ENCODE results near the gene DLAT.
"Not testable (repeated sequence)": the region's sequence is repeated elsewhere in the genome, so short reads cannot be mapped to it uniquely, and the experiment has no call there.

Gene DLAT

DNA sequence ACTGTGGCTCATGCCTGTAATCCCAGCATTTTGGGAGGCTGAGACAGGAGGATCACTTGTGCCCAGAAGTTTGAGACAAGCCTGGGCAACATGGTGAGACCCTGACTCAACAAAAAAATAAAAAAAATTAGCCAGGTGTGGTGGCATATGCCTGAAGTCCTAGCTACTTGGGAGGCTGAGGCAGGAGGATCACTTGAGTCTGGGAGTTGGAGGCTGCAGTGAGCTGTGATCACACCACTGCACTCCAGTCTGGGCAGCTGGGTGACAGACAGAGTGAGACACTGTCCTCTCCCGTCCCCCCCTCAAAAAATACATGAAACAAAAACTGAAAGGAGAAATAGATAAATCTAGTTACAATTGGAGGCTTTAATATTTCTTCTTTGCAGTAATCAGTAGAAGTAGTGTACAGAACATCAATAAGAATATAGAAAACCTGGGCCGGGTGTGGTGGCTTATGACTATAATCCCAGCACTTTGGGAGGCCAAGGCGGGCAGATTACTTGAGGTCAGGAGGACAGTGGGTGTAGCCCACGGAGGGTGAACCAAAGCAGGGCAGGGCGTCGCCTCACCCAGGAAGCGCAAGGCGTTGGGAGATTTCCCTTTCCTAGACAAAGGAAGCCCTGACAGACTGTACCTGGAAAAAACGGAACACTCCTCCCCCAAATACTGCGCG is 19.6 kb upstream of the DLAT start:
- no peak for DNase-seq

DNA sequence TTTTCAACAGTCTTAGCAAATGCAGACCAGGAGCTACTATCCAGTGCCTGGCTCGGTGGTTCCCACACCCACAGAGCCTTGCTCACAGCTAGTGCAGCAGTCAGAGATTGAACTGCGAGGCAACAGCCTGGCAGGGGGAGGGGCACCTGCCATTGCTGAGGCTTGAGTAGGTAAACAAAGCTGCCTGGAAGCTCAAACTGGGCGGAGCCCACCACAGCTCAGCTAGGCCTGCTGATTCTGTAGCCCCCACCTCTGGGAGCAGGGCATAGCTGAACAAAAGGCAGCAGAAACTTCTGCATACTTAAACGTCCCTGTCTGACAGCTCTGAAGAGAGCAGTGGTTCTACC is 19.1 kb upstream of the DLAT start:
- not testable (repeated sequence) for DNase-seq

DNA sequence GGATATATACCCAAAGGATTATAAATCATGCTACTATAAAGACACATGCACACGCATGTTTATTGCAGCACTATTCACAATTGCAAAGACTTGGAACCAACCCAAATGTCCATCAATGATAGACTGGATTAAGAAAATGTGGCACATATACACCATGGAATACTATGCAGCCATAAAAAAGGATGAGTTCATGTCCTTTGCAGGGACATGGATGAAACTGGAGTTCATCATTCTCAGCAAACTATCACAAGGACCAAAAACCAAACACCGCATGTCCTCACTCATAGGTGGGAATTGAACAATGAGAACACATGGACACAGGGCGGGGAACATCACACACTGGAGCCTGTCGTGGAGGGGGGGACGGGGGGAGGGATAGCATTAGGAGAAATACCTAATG is 13.8 kb upstream of the DLAT start:
- not testable (repeated sequence) for DNase-seq

DNA sequence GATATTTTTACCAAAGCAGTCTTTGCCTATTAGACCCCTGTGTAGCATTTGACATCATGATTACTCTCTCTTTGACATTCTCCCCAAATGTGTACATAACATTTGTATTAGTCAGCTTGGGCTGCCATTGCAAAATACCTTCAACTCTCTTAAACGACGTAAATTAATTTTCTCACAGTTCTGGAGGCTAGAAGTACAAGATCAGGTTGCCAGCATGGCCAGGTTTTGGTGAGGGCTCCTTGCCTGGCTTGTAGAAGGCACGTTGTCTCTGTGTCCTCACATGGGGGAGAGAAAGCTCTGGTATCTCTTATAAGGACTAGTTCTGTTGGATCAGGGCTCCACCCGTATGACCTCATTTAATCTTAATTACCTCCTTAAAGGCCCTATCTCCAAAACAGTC is 12.3 kb upstream of the DLAT start:
- DNase-seq: no peak

DNA sequence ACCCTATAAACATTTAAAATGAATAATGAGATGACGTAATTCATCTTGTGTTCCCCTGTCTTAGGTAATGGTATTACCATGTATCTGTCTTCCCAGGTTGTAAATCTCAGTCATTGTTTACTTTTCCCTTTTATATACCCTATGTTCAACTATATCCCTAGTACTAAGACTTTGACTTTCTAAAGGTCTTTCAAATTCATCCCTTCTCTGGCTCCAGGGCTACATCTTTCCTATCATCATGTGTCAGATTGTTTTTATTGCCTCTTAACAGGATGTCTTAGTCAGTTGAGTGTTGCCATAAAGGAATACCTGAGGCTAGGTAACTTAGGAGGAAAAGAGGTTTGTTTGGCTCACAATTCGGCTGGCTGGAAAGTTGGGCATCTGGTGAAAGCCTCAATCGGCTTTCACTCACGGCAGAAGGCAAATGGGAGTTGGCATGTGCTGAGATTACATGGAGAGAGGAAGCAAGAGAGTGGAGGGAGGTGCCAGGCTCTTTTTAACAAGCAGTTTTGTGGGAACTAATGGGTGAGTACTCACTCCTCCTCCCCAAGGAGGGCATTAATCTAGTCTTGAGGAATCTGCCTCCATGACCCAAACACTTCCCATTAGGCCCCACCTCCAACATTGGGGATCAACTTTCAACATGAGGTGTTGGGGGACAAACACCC is 11.6 kb upstream of the DLAT start:
- DNase-seq: no peak

DNA sequence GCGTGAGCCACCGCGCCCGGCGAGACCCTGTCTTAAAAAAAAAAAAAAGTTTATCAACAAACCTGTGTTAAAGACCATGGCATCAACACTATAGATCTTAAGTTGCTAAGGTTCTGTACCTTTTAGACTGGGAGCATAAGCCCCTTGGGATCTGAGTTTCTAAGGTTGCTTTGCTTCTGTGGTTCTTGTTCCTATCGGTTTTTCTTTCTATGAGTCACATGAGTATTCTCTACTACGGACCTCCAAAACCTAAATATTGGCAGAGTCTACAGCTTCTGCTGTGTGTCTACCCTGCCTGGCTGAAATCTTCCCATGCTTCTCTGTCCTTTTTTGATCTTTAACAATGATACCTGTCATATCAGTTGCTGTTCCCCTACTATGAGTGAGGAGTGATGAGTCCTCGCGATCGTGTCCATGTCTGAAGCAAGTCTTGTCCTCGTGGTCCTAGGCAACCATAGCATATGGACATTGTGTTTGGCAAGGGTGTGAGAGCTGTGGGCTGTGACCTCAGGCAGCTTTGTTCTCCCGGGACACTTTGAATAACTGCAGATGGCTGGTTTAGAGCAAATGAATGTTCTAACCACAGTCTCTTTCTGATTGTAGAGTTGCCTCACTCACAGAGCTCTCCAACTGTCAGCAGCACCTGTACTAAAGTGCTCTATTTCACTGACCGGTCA is 9.0 kb upstream of the DLAT start:
- no peak for DNase-seq

DNA sequence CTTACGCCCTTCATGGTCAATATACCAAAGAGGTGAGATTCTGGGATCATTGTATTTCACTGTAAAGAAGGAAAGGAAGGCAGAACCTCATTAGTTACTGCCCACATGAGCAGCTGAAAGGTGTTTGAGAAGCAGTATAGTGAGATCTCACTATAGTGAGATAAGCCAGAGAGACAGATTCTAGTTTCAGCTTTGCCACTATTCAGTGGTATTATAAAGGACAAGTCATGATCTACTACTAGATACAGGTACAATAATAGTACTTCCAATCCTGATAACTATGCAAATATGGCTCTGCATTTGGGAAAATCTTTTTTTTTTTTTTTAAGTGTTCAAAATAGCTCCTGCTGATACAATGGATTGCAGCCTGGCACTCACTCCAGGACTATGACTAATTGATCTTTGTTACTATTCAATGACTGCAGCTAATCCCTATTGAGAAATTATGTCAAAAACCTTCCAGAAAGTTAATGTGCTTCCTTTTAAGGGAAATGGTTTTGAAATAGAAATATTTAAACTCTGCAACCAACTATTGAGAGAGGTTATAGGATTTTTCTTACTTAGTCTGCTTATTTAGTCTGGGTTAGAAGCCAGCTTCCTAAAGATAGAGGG is 8.3 kb upstream of the DLAT start:
- DNase-seq: no peak

DNA sequence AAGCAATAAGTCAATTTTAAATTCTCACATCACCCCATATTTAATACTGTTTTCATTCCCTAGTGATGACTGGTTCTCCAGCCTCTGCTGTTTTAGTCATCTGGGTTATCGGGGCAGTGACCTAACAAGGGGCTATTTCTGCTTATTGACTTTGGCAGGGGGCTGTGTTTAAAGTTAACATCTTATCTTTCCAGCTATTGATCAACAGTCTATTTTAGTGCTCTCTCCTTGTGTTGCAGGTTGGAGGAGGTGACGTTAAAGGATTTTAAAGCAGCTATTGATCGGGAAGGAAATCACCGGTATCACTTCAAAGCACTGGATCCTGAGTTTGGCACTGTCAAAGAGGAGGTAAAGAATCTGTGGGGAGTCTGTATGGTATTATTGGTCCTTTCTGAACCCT is 7.7 kb upstream of the DLAT start:
- no peak for DNase-seq

DNA sequence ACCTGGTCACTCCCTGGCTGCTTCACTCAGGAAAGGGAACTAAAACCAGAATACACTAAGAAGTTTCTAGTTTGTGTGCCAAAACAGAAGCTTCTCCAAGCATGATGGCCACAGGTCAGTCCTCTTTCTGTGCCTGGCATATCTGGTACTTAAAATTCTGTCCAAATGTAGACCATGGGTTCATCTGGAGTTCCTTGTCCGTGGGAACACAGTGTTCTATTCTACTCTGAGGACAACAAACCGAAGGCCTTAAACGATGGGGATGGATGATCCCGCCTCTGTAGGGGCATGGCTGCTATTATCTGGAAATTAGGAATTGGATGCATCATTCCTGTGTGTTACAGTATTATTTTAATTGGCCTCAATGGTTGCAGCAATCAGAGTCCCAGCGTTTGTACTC is 6.1 kb upstream of the DLAT start:
- DNase-seq: no peak

DNA sequence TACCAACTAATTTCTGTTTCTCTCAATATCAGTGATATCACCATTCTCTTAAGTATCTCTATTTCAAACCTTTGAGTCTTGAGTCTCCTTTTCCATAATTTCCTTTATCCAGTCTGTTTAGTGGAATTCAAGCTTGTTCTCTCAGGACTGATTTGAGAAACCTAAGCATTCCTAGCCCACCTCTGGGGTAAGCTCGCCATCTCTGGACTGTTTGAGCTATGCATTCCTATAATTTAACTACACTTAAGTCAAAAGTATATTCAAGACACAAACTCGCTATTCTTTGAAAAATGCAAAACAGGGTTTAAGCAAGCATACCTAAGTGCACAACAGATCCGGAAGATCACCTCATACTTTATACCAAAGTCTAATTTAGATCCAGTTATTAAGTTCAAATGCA is 2.1 kb upstream of the DLAT start:
- DNase-seq: no peak

DNA sequence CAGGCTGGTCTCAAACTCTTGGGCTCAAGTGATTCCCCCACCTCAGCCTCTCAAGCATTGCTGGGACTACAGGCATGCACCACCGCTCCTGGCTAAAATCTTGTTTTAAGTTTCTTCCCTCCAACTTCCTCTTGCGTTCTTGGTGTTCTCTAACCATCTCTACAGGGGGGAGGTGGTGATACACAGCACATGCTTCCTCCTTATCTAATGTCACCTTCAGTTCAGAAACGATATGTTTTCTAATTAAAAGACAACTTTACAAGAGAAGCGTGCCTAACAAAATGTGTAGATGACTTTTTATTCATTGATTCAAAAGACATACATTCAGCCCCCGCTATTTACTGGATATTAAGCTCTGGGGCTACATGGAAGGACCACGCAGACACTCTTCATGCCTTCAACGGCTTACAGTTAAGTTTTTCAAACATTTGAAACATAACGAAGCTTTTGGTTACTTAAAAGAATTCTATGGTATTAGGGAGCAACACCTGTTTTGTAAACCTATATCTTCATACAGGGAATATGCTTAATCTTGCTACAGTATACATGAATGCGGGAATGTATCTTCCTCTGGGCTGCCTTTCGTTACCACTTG is 933 bp upstream of the DLAT start:
- DNase-seq: no peak

DNA sequence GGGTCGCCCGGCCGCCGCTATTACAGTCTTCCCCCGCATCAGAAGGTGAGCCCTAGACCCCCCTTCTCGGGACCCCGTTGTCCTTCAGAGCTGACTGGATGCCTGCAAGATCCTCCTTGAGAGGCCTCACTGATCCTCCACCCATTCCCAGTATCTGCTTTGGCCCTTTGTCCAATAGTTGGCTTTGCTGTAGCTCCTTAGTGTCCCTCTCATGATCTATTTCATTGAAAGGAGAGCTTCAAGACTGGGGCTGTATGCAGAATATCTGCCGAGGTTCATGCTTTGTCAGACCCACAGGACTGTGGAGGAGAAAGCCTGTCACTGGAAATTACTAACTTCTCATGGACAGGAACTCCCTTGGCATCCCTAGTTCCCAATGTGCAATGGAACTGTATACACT is 499 bp downstream of the DLAT start:
- DNase-seq: no peak

DNA sequence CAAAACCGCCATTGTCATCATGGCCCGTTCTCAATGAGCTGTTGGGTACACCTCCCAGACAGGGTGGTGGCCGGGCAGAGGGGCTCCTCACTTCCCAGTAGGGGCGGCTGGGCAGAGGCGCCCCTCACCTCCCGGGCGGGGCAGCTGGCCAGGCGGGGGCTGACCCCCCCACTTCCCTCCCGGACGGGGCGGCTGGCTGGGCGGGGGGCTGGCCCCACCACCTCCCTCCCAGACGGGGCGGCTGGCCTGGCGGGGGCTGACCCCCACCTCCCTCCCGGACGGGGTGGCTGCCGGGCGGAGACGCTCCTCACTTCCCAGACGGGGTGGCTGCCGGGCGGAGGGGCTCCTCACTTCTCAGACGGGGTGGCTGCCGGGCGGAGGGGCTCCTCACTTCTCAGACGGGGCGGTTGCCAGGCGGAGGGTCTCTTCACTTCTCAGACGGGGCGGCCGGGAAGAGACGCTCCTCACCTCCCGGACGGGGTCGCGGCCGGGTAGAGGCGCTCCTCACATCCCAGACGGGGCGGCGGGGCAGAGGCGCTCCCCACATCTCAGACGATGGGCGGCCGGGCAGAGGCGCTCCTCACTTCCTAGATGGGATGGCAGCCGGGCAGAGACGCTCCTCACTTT is 1.7 kb downstream of the DLAT start:
- not testable (repeated sequence) for DNase-seq

DNA sequence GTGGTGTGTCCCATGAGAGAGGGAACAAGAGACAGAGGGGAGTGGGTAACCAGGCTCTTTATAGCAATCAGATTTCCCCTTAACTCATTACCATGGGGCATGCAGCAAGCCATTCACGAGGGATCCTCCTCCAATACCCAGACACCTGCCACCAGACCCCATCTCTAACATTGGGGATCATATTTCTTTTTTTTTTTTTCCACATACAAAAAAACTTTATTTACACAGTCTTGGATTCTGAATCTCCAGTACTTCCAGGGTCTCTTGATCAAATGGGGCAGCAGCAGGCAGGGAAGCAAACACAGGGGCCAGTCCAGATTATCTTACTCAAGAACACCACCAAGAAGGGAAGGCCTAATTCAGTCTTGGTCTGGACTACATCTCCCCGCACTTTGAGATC is 4.3 kb downstream of the DLAT start:
- DNase-seq: no peak

DNA sequence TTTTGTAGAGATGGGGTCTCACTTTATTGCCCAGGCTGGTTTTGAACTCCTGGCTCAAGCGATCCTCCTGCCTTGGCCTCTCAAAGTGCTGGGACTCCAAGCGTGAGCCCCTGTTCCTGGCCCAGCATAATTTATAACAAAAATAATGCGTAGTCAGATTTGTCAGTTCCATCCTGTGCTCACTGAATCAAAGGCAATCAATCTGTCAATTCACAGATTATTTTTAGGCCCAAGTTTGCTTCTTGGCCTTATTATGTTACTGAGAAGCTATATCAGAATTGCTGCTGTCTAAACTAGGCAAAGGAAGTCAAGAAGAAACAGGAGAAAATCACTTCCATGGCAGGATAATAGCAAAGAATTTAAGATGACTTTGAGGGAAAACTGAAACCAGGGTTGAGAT is 8.7 kb downstream of the DLAT start:
- no peak for DNase-seq

DNA sequence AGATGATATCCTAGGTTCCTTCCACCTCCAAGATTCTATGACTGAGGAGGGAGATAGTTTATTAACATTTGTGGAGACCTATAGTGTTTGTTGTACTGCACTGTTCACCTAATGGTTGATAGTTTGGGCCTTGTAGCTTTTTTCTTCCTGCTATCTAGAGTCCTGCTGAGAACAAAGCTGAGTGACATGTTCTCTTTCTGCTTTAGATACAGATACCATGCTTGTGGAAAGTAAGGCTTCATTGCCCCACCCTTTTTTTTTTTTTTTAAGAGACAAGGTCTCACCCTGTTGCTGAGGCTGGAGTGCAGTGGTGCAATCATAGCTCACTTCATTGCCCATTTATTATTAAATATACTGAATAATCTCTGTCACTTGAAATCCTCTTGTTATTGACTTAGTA is 12.3 kb downstream of the DLAT start:
- no peak for DNase-seq

DNA sequence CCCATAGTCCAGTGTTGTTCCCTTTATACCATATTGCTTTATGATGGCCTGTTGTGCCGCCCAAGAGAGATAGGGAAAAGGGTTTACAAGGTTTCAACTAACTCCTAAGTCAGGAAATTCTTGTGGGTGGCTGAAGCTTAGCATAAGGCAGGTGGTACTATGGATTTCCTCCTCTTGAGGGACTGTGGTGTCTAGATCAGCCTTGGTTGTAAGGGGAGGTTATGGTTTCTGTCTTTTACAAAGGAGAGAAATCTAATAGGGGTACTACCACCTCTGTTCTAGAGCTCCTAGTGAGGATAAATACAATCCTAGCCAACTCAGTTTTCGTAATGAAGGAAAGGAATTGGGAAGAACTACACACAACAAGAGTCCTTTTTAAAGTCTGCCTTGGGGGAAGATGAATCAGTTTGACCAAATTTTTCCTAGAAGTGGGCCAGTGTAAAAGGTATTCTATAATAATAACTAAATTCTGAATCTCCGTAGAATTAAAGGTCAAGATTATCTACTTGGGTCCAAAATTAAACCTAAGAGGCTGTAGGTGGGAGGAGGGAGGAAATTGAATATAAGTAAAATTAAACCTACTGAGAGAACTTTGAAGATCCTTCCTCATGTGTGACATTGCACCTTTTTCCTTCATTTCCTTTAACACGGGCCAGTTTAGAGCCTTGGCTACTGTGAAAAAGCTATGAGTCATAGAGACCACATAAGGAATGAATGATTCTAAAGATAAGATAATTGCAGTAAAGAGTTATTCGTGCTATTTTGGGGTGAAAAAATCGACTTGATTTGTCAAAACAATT is 17.2 kb downstream of the DLAT start:
- no peak for DNase-seq

DNA sequence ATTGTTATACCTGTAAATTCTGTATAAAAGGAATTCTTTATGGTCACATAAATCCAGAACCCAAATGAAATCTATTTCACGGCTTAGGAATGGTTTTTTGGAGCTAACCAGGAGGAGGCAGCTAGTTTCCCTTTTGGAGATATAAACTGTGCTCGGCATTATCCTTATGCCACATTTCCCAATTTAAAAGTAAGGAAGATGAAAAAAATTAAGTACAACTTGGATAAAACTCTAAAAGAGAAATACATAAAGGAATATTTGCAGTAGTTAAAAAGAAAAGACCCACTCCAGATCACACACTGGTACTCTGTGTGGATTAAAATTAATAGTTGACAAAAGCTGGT is 17.7 kb downstream of the DLAT start:
- DNase-seq: no peak

DNA sequence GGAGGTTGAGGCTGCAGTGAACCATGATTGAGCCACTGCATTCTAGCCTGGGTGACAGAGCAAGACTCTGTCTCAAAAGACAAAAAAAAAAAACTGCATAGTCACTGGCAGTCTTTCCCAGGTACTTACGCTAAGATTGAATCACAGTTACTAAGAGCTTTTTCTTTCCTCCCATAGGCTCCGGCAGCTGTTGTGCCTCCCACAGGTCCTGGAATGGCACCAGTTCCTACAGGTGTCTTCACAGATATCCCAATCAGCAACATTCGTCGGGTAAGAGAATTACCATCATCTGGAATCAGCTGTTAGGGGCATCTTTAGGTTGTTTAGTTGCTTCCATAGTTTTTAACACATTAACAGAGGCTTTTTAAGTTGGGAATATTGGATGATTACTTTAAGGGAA is 19.8 kb downstream of the DLAT start:
- no peak for DNase-seq

DNA sequence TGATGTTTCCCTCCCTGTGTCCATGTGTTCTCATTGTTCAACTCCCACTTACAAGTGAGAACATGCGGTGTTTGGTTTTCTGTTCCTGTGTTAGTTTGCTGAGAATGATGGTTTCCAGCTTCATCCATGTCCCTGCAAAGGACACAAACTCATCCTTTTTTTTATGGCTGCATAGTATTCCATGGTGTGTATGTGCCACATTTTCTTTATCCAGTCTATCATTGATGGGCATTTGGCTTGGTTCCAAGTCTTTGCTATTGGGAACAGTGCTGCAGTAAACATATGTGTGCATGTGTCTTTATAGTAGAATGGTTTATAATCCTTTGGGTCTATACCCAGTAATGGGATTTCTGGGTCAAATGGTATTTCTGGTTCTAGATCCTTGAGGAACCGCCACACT is 21.4 kb downstream of the DLAT start:
- DNase-seq: not testable (repeated sequence)

DNA sequence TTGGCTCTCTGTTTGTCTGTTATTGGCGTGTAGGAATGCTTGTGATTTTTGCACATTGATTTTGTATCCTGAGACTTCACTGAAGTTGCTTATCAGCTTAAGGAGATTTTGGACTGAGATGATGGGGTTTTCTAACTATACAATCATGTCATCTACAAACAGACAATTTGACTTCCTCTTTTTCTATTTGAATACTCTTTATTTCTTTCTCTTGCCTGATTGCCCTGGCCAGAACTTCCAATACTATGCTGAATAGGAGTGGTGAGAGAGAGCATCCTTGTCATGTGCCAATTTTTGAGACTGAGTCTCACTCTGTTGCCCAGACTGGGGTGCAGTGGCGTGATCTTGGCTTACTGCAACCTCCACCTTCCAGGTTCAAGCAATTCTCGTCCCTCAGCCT is 23.0 kb downstream of the DLAT start:
- not testable (repeated sequence) for DNase-seq

DNA sequence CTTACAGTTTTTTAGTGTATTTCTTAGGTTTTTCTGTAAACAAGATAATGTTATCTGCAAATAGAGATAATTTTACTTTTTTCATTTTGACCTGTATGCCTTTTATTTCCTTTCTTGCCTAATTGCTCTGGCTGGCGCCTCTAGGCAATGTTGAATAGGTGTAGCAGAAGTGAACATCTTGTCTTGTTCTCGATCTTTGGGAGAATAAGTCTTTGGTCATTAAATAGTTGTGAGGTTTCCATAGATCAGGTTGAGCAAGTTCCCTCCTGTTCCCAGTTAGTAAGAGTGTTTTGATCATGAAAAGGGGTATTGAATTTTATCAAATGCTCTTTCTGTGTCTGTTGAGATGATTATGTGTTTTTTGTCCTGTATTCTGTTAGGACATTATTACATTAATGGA is 24.6 kb downstream of the DLAT start:
- no peak for DNase-seq

DNA sequence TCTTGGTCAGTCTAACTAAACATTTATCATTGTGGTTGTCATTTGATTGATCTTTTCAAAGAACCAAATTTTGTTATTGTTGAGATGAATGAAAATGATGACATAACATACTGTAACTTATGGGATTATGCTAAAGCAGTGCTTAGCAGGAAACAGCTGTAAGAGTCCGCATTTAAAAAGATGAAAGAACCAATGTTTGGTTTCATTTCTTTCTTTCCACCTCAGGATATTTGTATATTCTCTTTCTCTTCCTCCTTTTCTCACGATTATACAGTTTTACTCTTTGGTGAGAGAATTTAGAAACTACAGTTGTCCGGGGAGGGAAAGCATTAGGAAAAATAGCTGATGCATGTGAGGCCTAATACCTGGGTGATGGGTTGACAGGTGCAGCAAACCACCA is 25.5 kb downstream of the DLAT start:
- no peak for DNase-seq
